SK-N-SH (cell line): ENCODE results near the gene GUCY2D. TPM values are rescaled to one million over a fixed set of nuclear protein-coding genes. Genes with fewer than 3 reads are reported as not detected.

Experiments used
- CTCF ChIA-PET: fragments of 300-600, 350-600 bp; formaldehyde crosslinking; extraction: SDS; loops from one replicate; lab custom pipeline; 2021; lab: Yijun Ruan, JAX
- POLR2A ChIA-PET: fragments of 350-600 bp; sonication (Branson Sonifier 250); formaldehyde crosslinking; extraction: SDS; loops from one replicate; lab custom pipeline; 2020; ENCODE audit warnings: antibody characterized with exemption, inconsistent platforms; lab: Yijun Ruan, JAX
- DNase-seq: peaks from one replicate; pipeline ENCODE4 v3.0.0; 2012
- H2AFZ ChIP-seq: fragments of 200-600 bp; sonication (generic); 2 replicates; pipeline ENCODE4 v1.8.1; 2016; ENCODE audit warnings: antibody characterized with exemption, mild to moderate bottlenecking, low read depth
- H3F3A ChIP-seq: fragments of 200-600 bp; sonication (generic); replicated peaks from 2 replicates; pipeline ENCODE3; 2016; ENCODE audit warnings: antibody characterized with exemption, mild to moderate bottlenecking; ENCODE audit not compliant: insufficient read depth
- H3K27ac ChIP-seq, 2 experiments: fragments of 200-500 bp in 1 of 2; fragments of 200-600 bp in 1 of 2; sonication (Bioruptor generic) in 1 of 2; sonication (generic), shearing (Covaris generic) in 1 of 2; 2 replicates each; pipeline versions ENCODE4 v1.5.1 to v1.6.1; 2014 to 2016; ENCODE audit warnings: low read depth in 2 of 2, inconsistent platforms in 1 of 2, low read length in 1 of 2, mild to moderate bottlenecking in 1 of 2, mixed read lengths in 1 of 2
- H3K27me3 ChIP-seq: fragments of 200-600 bp; sonication (generic), shearing (Covaris generic); 2 replicates; pipeline ENCODE4 v1.6.1; 2016; ENCODE audit warnings: mixed run types; ENCODE audit not compliant: insufficient read depth
- H3K36me3 ChIP-seq, 2 experiments: fragments of 200-500 bp in 1 of 2; fragments of 200-600 bp in 1 of 2; sonication (Bioruptor generic) in 1 of 2; sonication (generic) in 1 of 2; replicated peaks in 1 of 2; 2 replicates each; pipeline versions ENCODE3 to v1.5.1; 2014 to 2016; ENCODE audit warnings: low read length in 1 of 2, mild to moderate bottlenecking in 1 of 2; ENCODE audit not compliant: insufficient read depth in 2 of 2, control insufficient read depth in 1 of 2
- H3K4me1 ChIP-seq, 2 experiments: fragments of 200-500 bp in 1 of 2; fragments of 200-600 bp in 1 of 2; sonication (Bioruptor generic) in 1 of 2; sonication (generic), shearing (Covaris generic) in 1 of 2; 2 replicates each; pipeline versions ENCODE4 v1.5.1 to v1.6.1; 2014 to 2016; ENCODE audit warnings: low read depth in 1 of 2, low read length in 1 of 2, mixed run types in 1 of 2; ENCODE audit not compliant: insufficient read depth in 2 of 2, control insufficient read depth in 1 of 2
- H3K4me2 ChIP-seq: fragments of 200-600 bp; sonication (generic), shearing (Covaris generic); 2 replicates; pipeline ENCODE4 v1.6.1; 2017; ENCODE audit warnings: mixed run types
- H3K4me3 ChIP-seq, 2 experiments: fragments of 200-500 bp in 1 of 2; fragments of 200-600 bp in 1 of 2; sonication (Bioruptor generic) in 1 of 2; sonication (generic), shearing (Covaris generic) in 1 of 2; 2 replicates each; pipeline versions ENCODE4 v1.5.1 to v1.8.1; 2014 to 2016; ENCODE audit warnings: low read depth in 2 of 2, inconsistent platforms in 1 of 2, low read length in 1 of 2, mild to moderate bottlenecking in 1 of 2, mixed read lengths in 1 of 2, moderate library complexity in 1 of 2
- H3K79me2 ChIP-seq: fragments of 200-600 bp; sonication (generic); 2 replicates; pipeline ENCODE4 v1.8.1; 2017; ENCODE audit warnings: mild to moderate bottlenecking; ENCODE audit not compliant: insufficient read depth
- H3K9ac ChIP-seq: fragments of 200-600 bp; sonication (generic); 2 replicates; pipeline ENCODE4 v1.6.1; 2017; ENCODE audit warnings: mixed run types
- H3K9me2 ChIP-seq: fragments of 200-600 bp; sonication (generic); 2 replicates; pipeline ENCODE4 v1.6.1; 2017; ENCODE audit warnings: mixed run types
- H3K9me3 ChIP-seq: fragments of 200-600 bp; sonication (generic); 2 replicates; pipeline ENCODE4 v1.6.1; 2017; ENCODE audit warnings: mixed run types, mild to moderate bottlenecking, moderate library complexity
- H4K20me1 ChIP-seq: fragments of 200-600 bp; sonication (generic); 2 replicates; pipeline ENCODE4 v1.6.1; 2017; ENCODE audit warnings: mild to moderate bottlenecking, mixed run types; ENCODE audit not compliant: insufficient read depth
- CHD2 ChIP-seq: fragments of 150-350 bp; IDR thresholded peaks from 2 replicates; pipeline ENCODE4 v1.6.1; 2018; ENCODE audit warnings: low read length; ENCODE audit not compliant: partially characterized antibody
- CTCF ChIP-seq: fragments of 200-600 bp; sonication (generic); IDR thresholded peaks from 2 replicates; pipeline ENCODE4 v1.6.1; 2017; ENCODE audit warnings: antibody characterized with exemption, mild to moderate bottlenecking, moderate library complexity
- ELF1 ChIP-seq: IDR thresholded peaks from 2 replicates; pipeline ENCODE4 v1.4.0; 2012
- EZH2phosphoT487 ChIP-seq: fragments of 200-600 bp; sonication (generic); IDR thresholded peaks from 2 replicates; pipeline ENCODE4 v1.6.1; 2017; ENCODE audit warnings: low read depth, mixed run types, mild to moderate bottlenecking, antibody characterized with exemption, moderate library complexity, borderline replicate concordance
- FOSL2 ChIP-seq: IDR thresholded peaks from 2 replicates; pipeline ENCODE4 v1.4.0; 2012; ENCODE audit warnings: low read depth, mild to moderate bottlenecking, moderate library complexity, borderline replicate concordance
- JUND ChIP-seq: IDR thresholded peaks from 2 replicates; pipeline ENCODE4 v1.4.0; 2012
- NRF1 ChIP-seq: IDR thresholded peaks from 2 replicates; pipeline ENCODE4 v1.6.1; 2012; ENCODE audit warnings: low read depth, mild to moderate bottlenecking, low read length
- RXRA ChIP-seq: IDR thresholded peaks from 2 replicates; pipeline ENCODE4 v1.4.0; 2012; ENCODE audit warnings: low read depth, mild to moderate bottlenecking, borderline replicate concordance
- SIN3A ChIP-seq: IDR thresholded peaks from 2 replicates; pipeline ENCODE4 v1.6.1; 2012; ENCODE audit warnings: low read depth, mild to moderate bottlenecking, low read length, moderate library complexity, borderline replicate concordance
- SMC3 ChIP-seq: IDR thresholded peaks from 2 replicates; pipeline ENCODE4 v1.6.1; 2012; ENCODE audit warnings: low read depth, low read length, improper control_type of control experiment
- TEAD4 ChIP-seq: IDR thresholded peaks from 2 replicates; pipeline ENCODE4 v1.4.0; 2012; ENCODE audit warnings: mild to moderate bottlenecking, borderline replicate concordance; ENCODE audit not compliant: insufficient read depth
- WGBS: methylation state at CpG from one replicate; pipeline ENCODE4 v1.1.6; 2017; ENCODE audit warnings: low lambda C conversion rate; 5-methylcytosine and 5-hydroxymethylcytosine counted together
- polyA plus RNA-seq, 3 experiments: library from polyadenylated mRNA; depleted of rRNA; stranded (reverse); fragments of >200 nt; gene quantifications; 2 replicates each; pipeline ENCODE4 v1.2.3, GENCODE V29; 2012

Gene GUCY2D
- polyA plus RNA-seq, 1 of the 3 experiments (the other 2 are of a cell fraction) = not detected

GRCh38 chr17:8004899-8005298 is 2.5 kb downstream of the GUCY2D start:
- DNase-seq = no peak
- WGBS = 62% methylated on average over 6 of the region's 6 CpGs
- TF ChIP-seq RXRA = no peak
- TF ChIP-seq FOSL2 = peak; percentile 75; the same call in 1 of the 2 replicates
- TF ChIP-seq NRF1 = 0 out of 2 replicates have a peak, but pooled peaks have one; percentile 30
- 0 out of 2 replicates have a peak, but pooled peaks have one; percentile 46 for TF ChIP-seq JUND
- Histone ChIP-seq H3K9me3 (no peaks in the 10 kb centered on the region), H3K36me3 (no peaks in the 10 kb centered on the region), H4K20me1 (no peaks in the 10 kb centered on the region), H3K9ac (no peak overlapping the region), H3K27ac (no peak overlapping the region), H3F3A (no peaks in the 10 kb centered on the region), H3K4me2 (no peak overlapping the region), H2AFZ (peak overlapping the region; percentile 34; the same call in 1 of the 2 replicates), H3K79me2 (no peaks in the 10 kb centered on the region), H3K4me1 (no peaks in the 10 kb centered on the region), H3K9me2 (no peaks in the 10 kb centered on the region), H3K4me3 (no peak overlapping the region), H3K27me3 (0 out of 2 replicates have a peak, but pooled peaks cover 4% of the 10 kb centered on the region)
- CTCF ChIA-PET = interaction anchor here (0.6 to 3.2 kb wide), 7 partner anchors 9 to 147 kb away, joined by 3 to 22 read pairs (median 6); no protein-coding TSS in a partner anchor
- POLR2A ChIA-PET = no interaction called here

GRCh38 chr17:8005357-8005756 is 2.9 kb downstream of the GUCY2D start:
- WGBS = 83% methylated on average over 1 of the region's 1 CpG
- POLR2A ChIA-PET = no interaction called here
- CTCF ChIA-PET = interaction anchor here (1.0 to 3.2 kb wide), 5 partner anchors 12 to 68 kb away, joined by 5 to 22 read pairs (median 7); no protein-coding TSS in a partner anchor

More at GRCh38 chr17:8005357-8005756, 2.9 kb downstream of the GUCY2D start:
- no peak overlapping the region for H3K4me3 ChIP-seq
- H3K9ac ChIP-seq = no peak overlapping the region
- no peaks in the 10 kb centered on the region for H3K9me2 ChIP-seq
- no peaks in the 10 kb centered on the region for H3K36me3 ChIP-seq
- TF ChIP-seq CHD2 (no peak), ELF1 (no peak), TEAD4 (no peak), FOSL2 (peak; percentile 34; the same call in 1 of the 2 replicates), CTCF (no peak), SIN3A (no peak), EZH2phosphoT487 (no peak), SMC3 (no peak)
- H4K20me1 ChIP-seq = no peaks in the 10 kb centered on the region
- no peaks in the 10 kb centered on the region for H3K79me2 ChIP-seq
- no peak overlapping the region for H3K27ac ChIP-seq
- H3F3A ChIP-seq = no peaks in the 10 kb centered on the region
- 0 out of 2 replicates have a peak, but pooled peaks cover 4% of the 10 kb centered on the region for H3K27me3 ChIP-seq
- H2AFZ ChIP-seq = peak overlapping the region; percentile 34; the same call in 1 of the 2 replicates
- H3K4me1 ChIP-seq = no peaks in the 10 kb centered on the region
- no peak for DNase-seq
- H3K4me2 ChIP-seq = no peak overlapping the region
- no peaks in the 10 kb centered on the region for H3K9me3 ChIP-seq
